ENCODE data around the gene TMEM92. TPM values are rescaled to one million over a fixed set of nuclear protein-coding genes. Genes with fewer than 3 reads are reported as not detected.
"Not testable (repeated sequence)": the region's sequence is repeated elsewhere in the genome, so short reads cannot be mapped to it uniquely, and the experiment has no call there.

TMEM92 gene
- total and polyA plus RNA-seq, 9 donors: 0.35 to 3.6 (median 1.4) TPM

DNA sequence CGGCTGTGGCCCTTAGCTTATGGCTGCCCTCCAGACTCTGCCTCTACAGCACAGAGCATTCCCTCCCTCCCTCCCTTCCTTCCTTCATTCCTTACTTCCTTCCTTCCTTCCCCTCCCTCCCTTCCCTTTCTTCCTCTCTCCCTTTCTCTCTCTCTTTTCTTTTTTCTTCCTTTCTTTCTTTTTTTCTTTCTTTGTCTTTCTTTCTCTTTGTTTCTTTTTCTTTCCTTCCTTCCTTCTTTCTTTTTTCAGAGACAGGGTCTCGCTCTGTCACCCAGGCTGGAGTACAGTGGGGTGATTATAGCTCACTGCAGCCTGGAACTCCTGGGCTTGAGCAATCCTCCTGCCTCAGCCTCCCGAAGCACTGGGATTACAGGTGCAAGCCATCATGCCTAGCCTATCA lies 11.7 kb downstream of the TMEM92 start:
- Histone ChIP-seq H3K27me3 (ENCODE audit: control insufficient read depth, insufficient read depth, low read length) (peaks cover 4% of the 10 kb centered on the region), H3K36me3 (ENCODE audit: control insufficient read depth, insufficient read depth, low read length) (no peaks in the 10 kb centered on the region), H3K27ac (ENCODE audit: low read length) (no peak overlapping the region), H3K9me3 (replicated peaks; ENCODE audit: control insufficient read depth, low read depth, low read length) (no peaks in the 10 kb centered on the region), H3K4me3 (ENCODE audit: low read length) (no peak overlapping the region), H3K4me1 (ENCODE audit: control insufficient read depth, insufficient read depth, low read length) (peaks cover 22% of the 10 kb centered on the region)
- 69% methylated on average over 2 of the region's 3 CpGs for WGBS (ENCODE audit: insufficient coverage)
- no peak for DNase-seq

DNA sequence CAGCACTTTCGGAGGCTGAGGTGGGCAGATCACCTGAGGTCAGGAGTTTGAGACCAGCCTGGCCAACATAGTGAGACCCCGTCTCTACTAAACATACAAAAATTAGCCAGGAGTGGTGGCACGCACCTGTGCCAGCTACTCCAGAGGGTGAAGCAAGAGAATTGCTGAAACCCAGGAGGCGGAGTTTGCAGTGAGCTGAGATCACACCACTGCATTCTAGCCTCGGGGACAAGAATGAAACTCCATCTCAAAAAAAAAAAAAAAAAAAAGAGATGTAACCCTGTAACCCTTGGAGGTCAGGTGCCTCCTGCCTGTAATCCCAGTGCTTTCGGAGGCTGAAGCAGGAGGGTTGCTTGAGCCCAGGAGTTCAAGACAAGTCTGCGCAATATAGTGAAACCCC lies 13.0 kb downstream of the TMEM92 start:
- H3K27ac ChIP-seq (ENCODE audit: low read length); DNase-seq; H3K27me3 ChIP-seq (ENCODE audit: control insufficient read depth, insufficient read depth, low read length); H3K9me3 ChIP-seq (replicated peaks; ENCODE audit: control insufficient read depth, low read depth, low read length); H3K4me3 ChIP-seq (ENCODE audit: low read length); H3K36me3 ChIP-seq (ENCODE audit: control insufficient read depth, insufficient read depth, low read length): not testable (repeated sequence)
- peaks cover 22% of the 10 kb centered on the region for H3K4me1 ChIP-seq (ENCODE audit: control insufficient read depth, insufficient read depth, low read length)
- WGBS (ENCODE audit: insufficient coverage): 100% methylated on average over 2 of the region's 7 CpGs

DNA sequence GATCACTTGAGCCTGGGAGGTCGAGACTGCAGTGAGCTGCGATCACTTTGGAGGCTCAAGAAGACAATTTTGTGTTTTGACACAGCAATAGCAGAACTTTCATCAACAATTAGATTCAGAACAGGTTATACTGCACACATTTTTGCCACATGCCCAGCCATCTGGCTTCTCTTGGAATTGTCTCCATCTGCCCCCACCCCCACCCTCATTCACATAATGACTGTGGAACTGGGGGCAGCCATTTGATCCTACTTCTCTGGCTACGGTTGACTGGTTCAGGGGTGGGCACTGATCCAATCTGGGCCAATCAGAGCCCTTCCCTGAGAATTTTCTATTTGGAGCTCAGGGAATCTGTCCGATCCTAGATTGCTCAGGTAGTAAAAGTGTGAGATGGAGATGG lies 14.0 kb downstream of the TMEM92 start:
- Histone ChIP-seq H3K4me3 (ENCODE audit: low read length) (no peak overlapping the region), H3K9me3 (replicated peaks; ENCODE audit: control insufficient read depth, low read depth, low read length) (no peaks in the 10 kb centered on the region), H3K27me3 (ENCODE audit: control insufficient read depth, insufficient read depth, low read length) (peaks cover under 1% of the 10 kb centered on the region), H3K36me3 (ENCODE audit: control insufficient read depth, insufficient read depth, low read length) (no peaks in the 10 kb centered on the region), H3K4me1 (ENCODE audit: control insufficient read depth, insufficient read depth, low read length) (peaks cover 22% of the 10 kb centered on the region), H3K27ac (ENCODE audit: low read length) (no peak overlapping the region)
- no peak for DNase-seq
- 91% methylated on average over 3 of the region's 4 CpGs for WGBS (ENCODE audit: insufficient coverage)

DNA sequence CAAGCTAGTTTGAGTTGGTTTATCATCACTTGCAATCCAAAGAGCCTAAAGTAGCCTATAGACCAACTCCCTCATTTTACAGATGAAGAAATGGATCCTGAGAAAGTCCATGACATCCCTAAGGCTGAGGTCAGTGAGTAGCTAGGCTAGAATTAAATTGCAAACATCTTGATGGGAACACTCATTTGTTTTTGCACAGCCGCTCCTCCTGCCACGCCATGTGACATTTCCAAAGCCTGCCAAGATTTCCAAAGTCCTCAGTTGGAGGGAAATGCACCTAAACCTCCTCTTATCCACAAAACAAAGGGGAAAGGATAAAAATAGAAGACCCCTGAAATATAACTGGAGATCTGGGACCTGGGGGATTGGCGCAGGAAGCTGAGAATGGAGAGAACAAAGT lies 15.0 kb downstream of the TMEM92 start:
- H3K27me3 ChIP-seq (ENCODE audit: control insufficient read depth, insufficient read depth, low read length): no peaks in the 10 kb centered on the region
- WGBS (ENCODE audit: insufficient coverage): no CpG with 5 or more reads among the region's 3 CpGs
- peak; percentile 67 for DNase-seq
- H3K4me1 ChIP-seq (ENCODE audit: control insufficient read depth, insufficient read depth, low read length): peaks cover 22% of the 10 kb centered on the region
- H3K27ac ChIP-seq (ENCODE audit: low read length): peak overlapping the region; percentile 84
- H3K4me3 ChIP-seq (ENCODE audit: low read length): no peak overlapping the region
- no peaks in the 10 kb centered on the region for H3K36me3 ChIP-seq (ENCODE audit: control insufficient read depth, insufficient read depth, low read length)
- no peaks in the 10 kb centered on the region for H3K9me3 ChIP-seq (replicated peaks; ENCODE audit: control insufficient read depth, low read depth, low read length)

DNA sequence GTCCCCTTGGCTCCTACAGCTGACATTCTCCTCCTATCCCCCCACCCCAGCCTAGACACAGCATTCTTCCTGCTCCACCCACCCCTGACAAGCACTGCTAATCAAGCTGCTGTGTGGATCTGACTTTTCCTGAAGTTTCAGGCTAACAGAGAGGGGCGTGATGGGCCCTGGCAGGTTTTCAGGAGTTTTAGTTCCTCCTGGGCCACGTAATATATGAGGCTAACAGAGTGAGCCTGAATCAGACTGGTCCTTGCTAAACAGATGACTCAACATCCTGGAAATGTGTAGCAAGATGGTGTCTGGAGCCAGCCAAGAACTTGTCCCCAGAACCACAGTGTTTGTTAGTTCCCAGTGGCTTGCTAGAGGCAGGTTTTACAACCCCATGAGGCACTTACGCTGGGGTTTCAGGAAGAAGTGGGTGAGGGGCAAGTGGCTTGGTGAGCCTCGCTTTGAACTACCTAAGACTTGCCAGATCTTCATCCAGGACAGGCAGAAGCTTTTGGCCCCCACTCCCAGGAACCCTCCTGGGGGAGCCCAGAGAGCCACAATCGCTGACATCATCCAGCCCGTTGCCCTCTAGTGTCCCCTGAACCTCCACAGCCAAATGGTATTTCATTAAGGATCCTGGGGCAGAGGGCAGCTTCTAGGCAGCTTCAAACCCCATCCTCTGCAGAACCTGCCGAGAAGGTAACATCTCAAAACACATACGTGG lies 15.9 kb downstream of the TMEM92 start:
- H3K9me3 ChIP-seq (replicated peaks; ENCODE audit: control insufficient read depth, low read depth, low read length): no peaks in the 10 kb centered on the region
- peaks cover 22% of the 10 kb centered on the region for H3K4me1 ChIP-seq (ENCODE audit: control insufficient read depth, insufficient read depth, low read length)
- WGBS (ENCODE audit: insufficient coverage): 28% methylated on average over 7 of the region's 8 CpGs
- peak overlapping the region; percentile 84 for H3K27ac ChIP-seq (ENCODE audit: low read length)
- no peak overlapping the region for H3K4me3 ChIP-seq (ENCODE audit: low read length)
- DNase-seq: peak; percentile 94
- no peaks in the 10 kb centered on the region for H3K27me3 ChIP-seq (ENCODE audit: control insufficient read depth, insufficient read depth, low read length)
- no peaks in the 10 kb centered on the region for H3K36me3 ChIP-seq (ENCODE audit: control insufficient read depth, insufficient read depth, low read length)

DNA sequence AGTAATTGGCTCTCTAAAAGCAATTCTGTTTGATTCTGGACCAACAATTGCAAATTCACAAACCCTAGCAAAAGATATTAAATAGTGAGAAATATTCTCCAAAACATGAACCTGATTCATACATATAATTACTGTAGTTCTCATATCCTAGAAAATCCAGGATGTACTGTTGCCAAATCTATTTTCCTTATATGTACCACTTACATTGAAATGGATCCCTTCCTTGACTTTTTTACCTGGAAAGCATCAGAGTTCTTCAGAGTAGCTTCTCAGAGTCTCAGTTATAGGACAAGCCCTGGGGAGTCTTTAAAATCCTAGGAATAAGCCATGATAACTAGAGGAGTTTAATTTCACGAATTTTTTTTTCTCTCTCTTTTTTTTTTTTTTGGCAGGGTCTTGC lies 16.7 kb downstream of the TMEM92 start:
- peak overlapping the region; percentile 84 for H3K27ac ChIP-seq (ENCODE audit: low read length)
- peak; percentile 80 for DNase-seq
- H3K4me3 ChIP-seq (ENCODE audit: low read length): no peak overlapping the region
- no peaks in the 10 kb centered on the region for H3K36me3 ChIP-seq (ENCODE audit: control insufficient read depth, insufficient read depth, low read length)
- WGBS (ENCODE audit: insufficient coverage): no CpG with 5 or more reads among the region's 1 CpG
- no peaks in the 10 kb centered on the region for H3K9me3 ChIP-seq (replicated peaks; ENCODE audit: control insufficient read depth, low read depth, low read length)
- H3K4me1 ChIP-seq (ENCODE audit: control insufficient read depth, insufficient read depth, low read length): peaks cover 22% of the 10 kb centered on the region
- H3K27me3 ChIP-seq (ENCODE audit: control insufficient read depth, insufficient read depth, low read length): no peaks in the 10 kb centered on the region

DNA sequence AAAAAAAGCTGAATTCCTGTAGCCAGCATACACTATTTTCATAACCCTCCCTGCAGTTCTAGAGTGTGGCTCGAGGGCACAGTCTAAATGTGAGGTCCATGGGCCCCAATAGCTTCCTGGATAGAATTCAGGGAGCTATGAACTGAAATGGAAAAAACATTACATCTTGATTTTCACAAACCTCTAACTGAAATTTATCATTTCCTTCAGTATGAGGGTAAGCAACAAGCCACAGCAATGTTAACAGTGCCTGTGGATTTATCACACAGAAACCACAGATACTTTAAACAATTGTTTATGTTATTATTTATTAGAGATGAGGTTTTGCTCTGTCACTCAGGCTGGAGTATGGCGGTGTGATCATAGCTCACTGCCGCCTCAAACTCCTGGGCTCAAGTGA lies 18.2 kb downstream of the TMEM92 start:
- DNase-seq: no peak
- Histone ChIP-seq H3K27me3 (ENCODE audit: control insufficient read depth, insufficient read depth, low read length) (no peaks in the 10 kb centered on the region), H3K9me3 (replicated peaks; ENCODE audit: control insufficient read depth, low read depth, low read length) (no peaks in the 10 kb centered on the region), H3K4me1 (ENCODE audit: control insufficient read depth, insufficient read depth, low read length) (peaks cover 22% of the 10 kb centered on the region), H3K36me3 (ENCODE audit: control insufficient read depth, insufficient read depth, low read length) (no peaks in the 10 kb centered on the region), H3K4me3 (ENCODE audit: low read length) (no peak overlapping the region), H3K27ac (ENCODE audit: low read length) (no peak overlapping the region)
- WGBS (ENCODE audit: insufficient coverage): no CpG with 5 or more reads among the region's 3 CpGs

DNA sequence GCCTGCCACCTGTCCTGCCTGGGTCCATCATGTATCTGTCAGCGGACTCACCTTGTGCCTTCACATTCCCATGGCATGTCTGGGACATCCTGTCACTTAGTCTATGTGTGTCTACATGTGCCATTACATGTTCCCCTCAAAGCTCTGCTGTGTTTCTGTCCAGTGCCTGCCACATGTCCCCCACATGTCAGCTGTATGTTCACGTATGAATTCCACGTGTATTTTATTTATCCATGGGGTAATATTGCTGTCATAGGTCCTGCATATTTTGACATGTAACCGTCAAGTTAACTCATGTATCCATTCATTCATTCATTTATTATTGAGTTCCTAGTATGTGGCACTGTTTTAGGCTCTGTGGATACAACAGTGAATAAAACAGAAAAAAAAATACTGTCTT lies 20.8 kb downstream of the TMEM92 start:
- no peaks in the 10 kb centered on the region for H3K36me3 ChIP-seq (ENCODE audit: control insufficient read depth, insufficient read depth, low read length)

DNA sequence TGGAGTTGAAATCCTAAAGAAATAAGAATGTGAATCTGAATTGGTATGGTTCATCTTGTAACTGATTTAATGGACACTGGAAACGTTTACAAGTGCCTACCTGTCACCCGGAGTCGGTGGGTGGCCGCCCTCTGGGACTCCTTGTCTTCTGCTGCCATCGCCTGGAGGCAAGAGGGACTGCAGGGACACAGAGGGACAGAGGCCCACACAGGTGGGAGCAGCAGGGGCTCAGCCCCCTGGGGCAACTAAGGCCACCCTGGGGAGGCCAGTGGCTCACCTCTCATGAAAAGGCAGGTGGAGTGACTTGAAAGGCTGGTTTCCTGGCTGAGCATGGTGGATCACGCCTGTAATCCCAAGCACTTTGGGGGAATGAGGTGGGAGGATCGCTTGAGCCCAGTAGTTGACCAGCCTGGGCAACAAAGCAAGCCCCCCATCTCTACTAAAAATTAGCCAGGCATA lies 23.2 kb downstream of the TMEM92 start:
- Histone ChIP-seq H3K27ac (ENCODE audit: low read length) (no peak overlapping the region), H3K36me3 (ENCODE audit: control insufficient read depth, insufficient read depth, low read length) (no peaks in the 10 kb centered on the region), H3K4me1 (ENCODE audit: control insufficient read depth, insufficient read depth, low read length) (peaks cover 3% of the 10 kb centered on the region), H3K4me3 (ENCODE audit: low read length) (no peak overlapping the region), H3K9me3 (replicated peaks; ENCODE audit: control insufficient read depth, low read depth, low read length) (no peaks in the 10 kb centered on the region), H3K27me3 (ENCODE audit: control insufficient read depth, insufficient read depth, low read length) (no peaks in the 10 kb centered on the region)
- DNase-seq: peak; percentile 56
- WGBS (ENCODE audit: insufficient coverage): 0% methylated on average over 3 of the region's 7 CpGs

More for the DNA sequence above, 20.8 kb downstream of the TMEM92 start:
- Histone ChIP-seq H3K27me3 (ENCODE audit: control insufficient read depth, insufficient read depth, low read length) (no peaks in the 10 kb centered on the region), H3K4me3 (ENCODE audit: low read length) (no peak overlapping the region), H3K27ac (ENCODE audit: low read length) (no peak overlapping the region), H3K9me3 (replicated peaks; ENCODE audit: control insufficient read depth, low read depth, low read length) (no peaks in the 10 kb centered on the region), H3K4me1 (ENCODE audit: control insufficient read depth, insufficient read depth, low read length) (peaks cover 9% of the 10 kb centered on the region)
- no peak for DNase-seq
- 84% methylated on average over 1 of the region's 4 CpGs for WGBS (ENCODE audit: insufficient coverage)

DNA sequence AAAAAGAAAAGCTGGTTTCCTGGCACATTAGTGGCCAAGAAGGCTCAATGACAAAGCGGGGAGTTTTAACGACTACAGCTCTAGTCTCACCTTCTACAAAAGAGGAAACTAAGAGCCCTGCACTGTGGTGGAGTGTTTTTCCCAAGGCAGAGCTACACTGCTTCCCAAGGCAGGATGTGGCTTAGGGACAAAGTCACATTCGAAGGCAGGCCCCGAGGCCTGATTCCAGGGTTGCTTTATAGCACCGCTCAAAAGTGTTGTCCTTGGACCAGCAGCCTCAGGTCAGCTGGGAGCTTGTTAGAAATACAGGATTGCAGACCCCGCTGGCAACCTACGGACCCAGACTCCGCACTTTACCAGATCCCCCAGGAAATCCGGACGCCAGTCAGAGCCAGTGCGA lies 23.8 kb downstream of the TMEM92 start:
- Histone ChIP-seq H3K4me1 (ENCODE audit: control insufficient read depth, insufficient read depth, low read length) (peaks cover 3% of the 10 kb centered on the region), H3K4me3 (ENCODE audit: low read length) (no peak overlapping the region), H3K27me3 (ENCODE audit: control insufficient read depth, insufficient read depth, low read length) (no peaks in the 10 kb centered on the region), H3K9me3 (replicated peaks; ENCODE audit: control insufficient read depth, low read depth, low read length) (no peaks in the 10 kb centered on the region), H3K36me3 (ENCODE audit: control insufficient read depth, insufficient read depth, low read length) (no peaks in the 10 kb centered on the region), H3K27ac (ENCODE audit: low read length) (no peak overlapping the region)
- DNase-seq: no peak
- 60% methylated on average over 3 of the region's 11 CpGs for WGBS (ENCODE audit: insufficient coverage)

DNA sequence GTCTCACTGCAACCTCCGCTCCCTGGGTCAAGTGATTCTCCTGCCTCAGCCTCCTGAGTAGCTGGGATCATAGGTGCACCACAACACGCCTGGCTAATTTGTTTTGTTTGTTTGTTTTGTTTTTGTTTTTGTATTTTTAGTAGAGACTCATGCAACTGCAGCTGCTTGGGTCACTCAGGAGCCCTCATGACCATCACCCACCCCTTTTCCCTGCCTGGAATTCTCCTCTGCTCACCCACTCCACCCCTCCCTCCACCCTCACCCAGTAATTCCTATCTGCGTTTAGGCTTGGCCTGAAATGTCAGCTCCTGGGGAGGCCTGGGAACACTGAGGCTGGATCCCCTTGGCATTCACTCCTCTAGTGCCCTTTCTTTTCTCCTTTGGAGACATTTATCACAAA lies 25.5 kb downstream of the TMEM92 start:
- Histone ChIP-seq H3K27me3 (ENCODE audit: control insufficient read depth, insufficient read depth, low read length) (no peaks in the 10 kb centered on the region), H3K4me3 (ENCODE audit: low read length) (no peak overlapping the region)
- WGBS (ENCODE audit: insufficient coverage): 0% methylated on average over 1 of the region's 3 CpGs

More for the DNA sequence above, 25.5 kb downstream of the TMEM92 start:
- DNase-seq: no peak
- no peaks in the 10 kb centered on the region for H3K9me3 ChIP-seq (replicated peaks; ENCODE audit: control insufficient read depth, low read depth, low read length)
- H3K4me1 ChIP-seq (ENCODE audit: control insufficient read depth, insufficient read depth, low read length): peaks cover 4% of the 10 kb centered on the region
- H3K27ac ChIP-seq (ENCODE audit: low read length): no peak overlapping the region
- no peaks in the 10 kb centered on the region for H3K36me3 ChIP-seq (ENCODE audit: control insufficient read depth, insufficient read depth, low read length)

Measured in muscle of leg (tissue), 11 donors.